HCT116 (cell line): ENCODE results near the gene G0S2. TPM values are rescaled to one million over a fixed set of nuclear protein-coding genes. Genes with fewer than 3 reads are reported as not detected.

ENCODE experiments used
- ATAC-seq: fragments of 200-7000 bp; cut with Tn5 transposase; 2 replicates; pipeline ENCODE4 v1.9.1; 2020; ENCODE audit warnings: mild to moderate bottlenecking, moderate library complexity
- BruUV-seq: library from RNA; stranded (reverse); fragments of 400-500 nt; replicated peaks from 2 replicates; lab custom pipeline; 2021; lab: Mats Ljungman, UMichigan
- CTCF ChIA-PET: fragments of 300-600 bp; sonication (Branson Sonifier 250); formaldehyde crosslinking; loops from one replicate; lab custom pipeline; 2021; ENCODE audit warnings: antibody characterized with exemption; lab: Charles Lee
- POLR2A ChIA-PET: fragments of 300-600, 350-600 bp; sonication (Branson Sonifier 250); formaldehyde crosslinking; loops from one replicate; lab custom pipeline; 2021; ENCODE audit warnings: antibody characterized with exemption; lab: Charles Lee
- RAD21 ChIA-PET, 2 experiments: fragments of 300-600 bp; sonication (Branson Sonifier 250); formaldehyde crosslinking; loops; one replicate each; lab custom pipeline; 2023; ENCODE audit warnings: low total read pairs in 2 of 2; ENCODE audit not compliant: uncharacterized antibody in 2 of 2, unreplicated experiment in 2 of 2, low non-redundant PET in 1 of 2; lab: Charles Lee
- DNase-seq: peaks from one replicate; pipeline ENCODE4 v3.0.0-alpha.2; 2010; ENCODE audit warnings: low read depth, low spot score
- H2AFZ ChIP-seq: fragments of 200-600 bp; shearing (Covaris generic), sonication (generic); 2 replicates; pipeline ENCODE4 v1.6.1; 2017; ENCODE audit warnings: low read depth, mixed run types, mixed read lengths, antibody characterized with exemption, low read length; ENCODE audit not compliant: poor library complexity, severe bottlenecking
- H3K27ac ChIP-seq: 2 replicates; pipeline ENCODE4 v1.5.1; 2012; ENCODE audit warnings: low read depth, low read length
- H3K27me3 ChIP-seq: fragments of 200-600 bp; sonication (generic); 2 replicates; pipeline ENCODE4 v1.6.1; 2016; ENCODE audit warnings: mixed run types, low read length, mixed read lengths; ENCODE audit not compliant: insufficient read depth
- H3K36me3 ChIP-seq, 2 experiments: fragments of 200-500 bp in 1 of 2; fragments of 200-600 bp in 1 of 2; sonication (Bioruptor generic) in 1 of 2; sonication (generic) in 1 of 2; 2 replicates each; pipeline versions ENCODE4 v1.5.1 to v1.6.1; 2014 to 2016; ENCODE audit warnings: low read length in 2 of 2, inconsistent platforms in 1 of 2, mixed read lengths in 1 of 2, mixed run types in 1 of 2; ENCODE audit not compliant: insufficient read depth in 2 of 2, control insufficient read depth in 1 of 2
- H3K4me1 ChIP-seq, 2 experiments: fragments of 200-600 bp in 1 of 2; sonication (generic) in 1 of 2; 2 replicates each; pipeline versions ENCODE4 v1.5.1 to v1.6.1; 2012 to 2017; ENCODE audit warnings: low read length in 2 of 2, inconsistent platforms in 1 of 2, mild to moderate bottlenecking in 1 of 2, mixed read lengths in 1 of 2, mixed run types in 1 of 2, moderate library complexity in 1 of 2; ENCODE audit not compliant: insufficient read depth in 2 of 2, control insufficient read depth in 1 of 2
- H3K4me2 ChIP-seq: fragments of 200-600 bp; sonication (generic); 2 replicates; pipeline ENCODE4 v1.6.1; 2017; ENCODE audit warnings: mixed run types, low read length, mixed read lengths
- H3K4me3 ChIP-seq, 2 experiments: fragments of 200-600 bp in 1 of 2; sonication (generic) in 1 of 2; replicated peaks in 1 of 2; 2 replicates each; pipeline ENCODE4 v1.5.1; 2011 to 2016; ENCODE audit warnings: low read length in 2 of 2, control low read depth in 1 of 2, low read depth in 1 of 2, mild to moderate bottlenecking in 1 of 2, mixed read lengths in 1 of 2, mixed run types in 1 of 2
- H3K79me2 ChIP-seq: fragments of 200-600 bp; sonication (generic); 2 replicates; pipeline ENCODE4 v1.6.1; 2017; ENCODE audit warnings: mild to moderate bottlenecking, mixed run types, low read length, moderate library complexity, mixed read lengths; ENCODE audit not compliant: insufficient read depth
- H3K9ac ChIP-seq: fragments of 200-600 bp; sonication (generic); 2 replicates; pipeline ENCODE4 v1.6.1; 2016; ENCODE audit warnings: low read length, mixed read lengths
- H3K9me2 ChIP-seq: fragments of 200-600 bp; sonication (generic), shearing (Covaris generic); 2 replicates; pipeline ENCODE4 v1.6.1; 2017; ENCODE audit warnings: mixed run types, mild to moderate bottlenecking, moderate library complexity; ENCODE audit not compliant: insufficient read depth
- H3K9me3 ChIP-seq, 2 experiments: fragments of 200-500 bp in 1 of 2; fragments of 200-600 bp in 1 of 2; sonication (Bioruptor generic) in 1 of 2; sonication (generic) in 1 of 2; 2 replicates each; pipeline ENCODE4 v1.6.1; 2014 to 2017; ENCODE audit warnings: low read length in 2 of 2, mixed read lengths in 2 of 2, inconsistent platforms in 1 of 2, low read depth in 1 of 2, mild to moderate bottlenecking in 1 of 2, mixed run types in 1 of 2, moderate library complexity in 1 of 2; ENCODE audit not compliant: control insufficient read depth in 1 of 2, insufficient read depth in 1 of 2
- H4K20me1 ChIP-seq: fragments of 200-600 bp; sonication (generic), shearing (Covaris generic); 2 replicates; pipeline ENCODE4 v1.6.1; 2017; ENCODE audit warnings: mixed run types, mild to moderate bottlenecking, moderate library complexity; ENCODE audit not compliant: insufficient read depth
- CBX3 ChIP-seq: IDR thresholded peaks from 2 replicates; pipeline ENCODE4 v1.6.1; 2012; ENCODE audit warnings: low read depth
- CEBPB ChIP-seq: IDR thresholded peaks from 2 replicates; pipeline ENCODE4 v1.6.1; 2012; ENCODE audit warnings: low read depth
- EGR1 ChIP-seq: IDR thresholded peaks from 2 replicates; pipeline ENCODE4 v1.6.1; 2012; ENCODE audit warnings: low read depth
- ELF1 ChIP-seq: IDR thresholded peaks from 2 replicates; pipeline ENCODE4 v1.6.1; 2012; ENCODE audit warnings: low read depth, borderline replicate concordance
- EZH2 ChIP-seq: fragments of 200-600 bp; sonication (generic); IDR thresholded peaks from 2 replicates; pipeline ENCODE4 v1.6.1; 2017; ENCODE audit warnings: antibody characterized with exemption, mixed run types
- FOSL1 ChIP-seq: IDR thresholded peaks from 2 replicates; pipeline ENCODE4 v1.6.1; 2012; ENCODE audit warnings: low read depth
- MAX ChIP-seq: IDR thresholded peaks from 2 replicates; pipeline ENCODE4 v1.6.1; 2012
- POLR2A ChIP-seq: IDR thresholded peaks from 2 replicates; pipeline ENCODE4 v1.7.0; 2011; ENCODE audit warnings: borderline replicate concordance; ENCODE audit not compliant: insufficient read depth, insufficient read length; ENCODE audit errors: extremely low read depth
- POLR2AphosphoS5 ChIP-seq: IDR thresholded peaks from 2 replicates; pipeline ENCODE4 v1.6.1; 2011; ENCODE audit warnings: mild to moderate bottlenecking, low read depth, low read length, moderate library complexity
- RAD21 ChIP-seq: IDR thresholded peaks from 2 replicates; pipeline ENCODE4 v1.6.1; 2012; ENCODE audit warnings: low read depth, mild to moderate bottlenecking
- REST ChIP-seq: IDR thresholded peaks from 2 replicates; pipeline ENCODE4 v1.6.1; 2012; ENCODE audit warnings: low read depth
- SIN3A ChIP-seq: IDR thresholded peaks from 2 replicates; pipeline ENCODE4 v1.6.1; 2012; ENCODE audit warnings: low read depth
- SP1 ChIP-seq: IDR thresholded peaks from 2 replicates; pipeline ENCODE4 v1.6.1; 2012; ENCODE audit warnings: low read depth
- SRF ChIP-seq: IDR thresholded peaks from 2 replicates; pipeline ENCODE4 v1.6.1; 2012; ENCODE audit warnings: low read depth
- ZBTB33 ChIP-seq: IDR thresholded peaks from 2 replicates; pipeline ENCODE4 v1.6.1; 2011; ENCODE audit warnings: mild to moderate bottlenecking, low read length, moderate library complexity; ENCODE audit not compliant: insufficient replicate concordance; ENCODE audit errors: extremely low read depth
- ZFX ChIP-seq: fragments of 450-650 bp; IDR thresholded peaks from 2 replicates; pipeline ENCODE4 v1.6.1; 2017
- intact Hi-C: fragments of 100-400 bp; cut with micrococcal nuclease; formaldehyde crosslinking; loops from 2 replicates; pipeline ENCODE4 v1.10.0; 2022
- total RNA-seq: library from RNA; stranded (reverse); gene quantifications from one replicate; pipeline ENCODE4 v1.2.1, GENCODE V29; 2021; ENCODE audit not compliant: unreplicated experiment

G0S2 gene
- total RNA-seq, 1 experiment from 2014 or later = not detected

- POLR2A ChIA-PET = no interaction called here
- Histone ChIP-seq H4K20me1 (no peaks in the 10 kb centered on the region), H3K27ac (no peak overlapping the region), H3K27me3 (no peaks in the 10 kb centered on the region), H3K9ac (no peak overlapping the region), H2AFZ (no peak overlapping the region), H3K4me2 (no peak overlapping the region), H3K4me3 (no peak overlapping the region), H3K9me3 (no peaks in the 10 kb centered on the region), H3K79me2 (no peaks in the 10 kb centered on the region), H3K9me2 (no peaks in the 10 kb centered on the region), H3K36me3 (no peaks in the 10 kb centered on the region), H3K4me1 (no peaks in the 10 kb centered on the region)
- BruUV-seq = no TSS peak
- TF ChIP-seq POLR2A (no peak), MAX (no peak), POLR2AphosphoS5 (no peak), FOSL1 (no peak), SRF (no peak), ZFX (no peak), EZH2 (no peak), ELF1 (no peak), EGR1 (no peak), SIN3A (no peak), REST (no peak), CBX3 (no peak), SP1 (no peak), CEBPB (no peak), ZBTB33 (no peak), RAD21 (no peak)
- intact Hi-C loops = no loop called here
- ATAC-seq = no peak
- RAD21 ChIA-PET = no interaction called here
- no peak for DNase-seq
- CTCF ChIA-PET = no interaction called here
Measured at GRCh38 chr1:209678981-209679539, 3.8 kb downstream of the G0S2 start.
